NCI-H2171 treated with DMSO at 0.1 percent for 48 hours (cell line): ENCODE measurements around the gene CHD6.
A peak's percentile ranks its signal among the peaks of the same experiment; 100 is the strongest.

ENCODE experiments used
- DNase-seq: peaks from one replicate; lab custom pipeline; 2025; lab: John Stamatoyannopoulos, UW

CHD6 gene

GRCh38 chr20:41428285-41428684 lies 189.9 kb downstream of the CHD6 start:
- no peak for DNase-seq

GRCh38 chr20:41427833-41428232 lies 190.3 kb downstream of the CHD6 start:
- no peak for DNase-seq

- no peak for DNase-seq
These were observed 191.2 kb downstream of the CHD6 start for GRCh38 chr20:41426976-41427375.

- no peak for DNase-seq
These were observed 191.9 kb downstream of the CHD6 start for GRCh38 chr20:41426086-41426830.

- no peak for DNase-seq
These were observed 192.8 kb downstream of the CHD6 start for GRCh38 chr20:41425180-41425884.

- DNase-seq, result no peak
These were observed 193.6 kb downstream of the CHD6 start for GRCh38 chr20:41424546-41424945.

GRCh38 chr20:41424011-41424410 lies 194.2 kb downstream of the CHD6 start:
- DNase-seq, result no peak

GRCh38 chr20:41422953-41423352 lies 195.2 kb downstream of the CHD6 start:
- DNase-seq, result no peak

- no peak for DNase-seq
These were observed 199.4 kb downstream of the CHD6 start for GRCh38 chr20:41418739-41419293.

GRCh38 chr20:41418031-41418430 lies 200.1 kb downstream of the CHD6 start:
- DNase-seq, result no peak

- DNase-seq, result no peak
These were observed 203.0 kb downstream of the CHD6 start for GRCh38 chr20:41415191-41415590.

- DNase-seq, result no peak
These were observed 205.0 kb downstream of the CHD6 start for GRCh38 chr20:41413169-41413568.

- no peak for DNase-seq
These were observed 205.7 kb downstream of the CHD6 start for GRCh38 chr20:41412324-41413120.

- DNase-seq, result no peak
These were observed 206.8 kb downstream of the CHD6 start for GRCh38 chr20:41411391-41411847.

- DNase-seq, result no peak
These were observed 209.2 kb downstream of the CHD6 start for GRCh38 chr20:41408986-41409385.

GRCh38 chr20:41408156-41408794 lies 209.9 kb downstream of the CHD6 start:
- no peak for DNase-seq

GRCh38 chr20:41407607-41408006 lies 210.6 kb downstream of the CHD6 start:
- no peak for DNase-seq

GRCh38 chr20:41406896-41407444 lies 211.2 kb downstream of the CHD6 start:
- DNase-seq, result no peak

GRCh38 chr20:41406353-41406752 lies 211.8 kb downstream of the CHD6 start:
- DNase-seq, result peak; percentile 19

- DNase-seq, result no peak
These were observed 212.7 kb downstream of the CHD6 start for GRCh38 chr20:41405436-41405835.

GRCh38 chr20:41403604-41404003 lies 214.6 kb downstream of the CHD6 start:
- DNase-seq, result no peak

- DNase-seq, result no peak
These were observed 219.8 kb downstream of the CHD6 start for GRCh38 chr20:41398408-41398807.
